ENCODE measurements around the gene SORCS2.

DNA sequence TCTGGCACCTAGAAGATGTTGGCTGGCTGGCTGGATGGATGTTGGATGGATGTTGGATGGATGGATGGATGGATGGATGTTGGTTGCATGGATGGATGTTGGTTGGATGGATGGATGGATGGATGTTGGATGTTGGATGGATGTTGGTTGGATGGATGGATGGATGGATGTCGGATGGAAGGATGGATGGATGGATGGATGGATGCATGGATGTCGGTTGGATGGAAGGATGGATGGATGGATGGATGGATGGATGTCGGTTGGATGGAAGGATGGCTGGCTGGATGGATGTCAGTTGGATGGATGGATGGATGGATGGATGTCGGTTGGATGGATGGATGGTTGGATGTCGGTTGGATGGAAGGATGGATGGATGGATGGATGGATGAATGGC, 145.7 kb downstream of the SORCS2 start:
- no peak for TF ChIP-seq ZFP41 (CRISPR knock-in tag; IDR thresholded peaks at IDR 0.05; ENCODE audit: borderline replicate concordance)
- no peak for TF ChIP-seq ZNF354B (CRISPR knock-in tag; IDR thresholded peaks at IDR 0.05)
- TF ChIP-seq MED1 (CRISPR knock-in tag; IDR thresholded peaks at IDR 0.05): no peak
